HepG2 (cell line): Measurements from ENCODE around the gene TFAP2A. TPM values are rescaled to one million over a fixed set of nuclear protein-coding genes. Genes with fewer than 3 reads are reported as not detected.

Experiments
- ATAC-seq: fragments of 200-7000 bp; cut with Tn5 transposase; 3 replicates; pipeline ENCODE4 v1.9.1; 2020; ENCODE audit warnings: mild to moderate bottlenecking, moderate library complexity
- BruUV-seq: library from RNA; stranded (reverse); fragments of 400-500 nt; replicated peaks from 2 replicates; lab custom pipeline; 2021; lab: Mats Ljungman, UMichigan
- CTCF ChIA-PET: fragments of 300-600 bp; formaldehyde crosslinking; extraction: SDS; loops from one replicate; lab custom pipeline; 2021; ENCODE audit warnings: low total read pairs, inconsistent platforms, low intra/inter-chr PET ratio; lab: Yijun Ruan, JAX
- POLR2A ChIA-PET: fragments of 350-600 bp; sonication (Branson Sonifier 250); formaldehyde crosslinking; loops from one replicate; lab custom pipeline; 2020; ENCODE audit warnings: antibody characterized with exemption, inconsistent platforms; lab: Yijun Ruan, JAX
- DNase-seq: peaks from one replicate; pipeline ENCODE4 v3.0.0-alpha.2; 2015; ENCODE audit warnings: low spot score
- FAIRE-seq: peaks from 3 replicates; lab custom pipeline; 2011; peaks lifted over from hg19 to GRCh38; lab: Jason Lieb, UNC
- H2AFZ ChIP-seq: one replicate; pipeline ENCODE4 v1.6.1; 2011; ENCODE audit warnings: low read length, inconsistent platforms
- H3K27ac ChIP-seq: fragments of 300-600 bp; 3 replicates; pipeline ENCODE4 v1.8.0; 2011; ENCODE audit warnings: mixed run types, mild to moderate bottlenecking, mixed read lengths, low read length, inconsistent platforms; ENCODE audit not compliant: insufficient read depth; ENCODE audit errors: extremely low read length
- H3K27me3 ChIP-seq, 2 experiments: fragments of 200-600 bp in 1 of 2; 2 replicates in 1 of 2; 3 replicates in 1 of 2; pipeline versions ENCODE4 v1.6.0 to v1.8.0; 2011; ENCODE audit warnings: low read length in 2 of 2, mild to moderate bottlenecking in 2 of 2, moderate library complexity in 2 of 2, inconsistent platforms in 1 of 2; ENCODE audit not compliant: insufficient read depth in 2 of 2, control insufficient read depth in 1 of 2
- H3K36me3 ChIP-seq, 2 experiments: fragments of 200-600 bp in 1 of 2; replicated peaks in 1 of 2; 2 replicates in 1 of 2; 3 replicates in 1 of 2; pipeline versions ENCODE4 v1.5.1 to v1.8.0; 2011; ENCODE audit warnings: low read length in 2 of 2, inconsistent platforms in 1 of 2; ENCODE audit not compliant: insufficient read depth in 2 of 2, control insufficient read depth in 1 of 2
- H3K4me1 ChIP-seq: 2 replicates; pipeline ENCODE4 v1.5.1; 2012; ENCODE audit warnings: low read length, inconsistent platforms; ENCODE audit not compliant: insufficient read depth
- H3K4me2 ChIP-seq: 2 replicates; pipeline ENCODE4 v1.6.0; 2011; ENCODE audit warnings: low read depth, low read length, inconsistent platforms
- H3K4me3 ChIP-seq, 3 experiments: fragments of 200-600 bp in 1 of 3; sonication (generic), shearing (Covaris generic) in 1 of 3; replicated peaks in 1 of 3; 2 replicates each; pipeline ENCODE4 v1.5.1; 2011 to 2016; ENCODE audit warnings: low read length in 3 of 3, inconsistent platforms in 2 of 3, low read depth in 2 of 3, mild to moderate bottlenecking in 2 of 3, control low read depth in 1 of 3, mixed read lengths in 1 of 3; ENCODE audit not compliant: insufficient read depth in 1 of 3
- H3K79me2 ChIP-seq: one replicate; pipeline ENCODE4 v1.6.1; 2011; ENCODE audit warnings: low read length, inconsistent platforms; ENCODE audit not compliant: insufficient read depth
- H3K9ac ChIP-seq: 2 replicates; pipeline ENCODE4 v1.6.0; 2011; ENCODE audit warnings: mild to moderate bottlenecking, low read depth, low read length, inconsistent platforms; ENCODE audit not compliant: insufficient read depth
- H3K9me3 ChIP-seq: 2 replicates; pipeline ENCODE4 v1.5.1; 2012; ENCODE audit warnings: mild to moderate bottlenecking, low read length
- H4K20me1 ChIP-seq: 2 replicates; pipeline ENCODE4 v1.6.0; 2011; ENCODE audit warnings: inconsistent platforms, mild to moderate bottlenecking, low read length, moderate library complexity; ENCODE audit not compliant: insufficient read depth
- ERF ChIP-seq: IDR thresholded peaks from 2 replicates; pipeline ENCODE4 v1.6.1; 2018; ENCODE audit warnings: missing biosample characterization, missing genetic modification reagents
- STAT6 ChIP-seq: sonication (generic); formaldehyde crosslinking; IDR thresholded peaks from 2 replicates; pipeline ENCODE4 v1.4.0; 2020; ENCODE audit warnings: missing genetic modification reagents, mild to moderate bottlenecking, borderline replicate concordance
- ZSCAN21 ChIP-seq: sonication (generic); formaldehyde crosslinking; IDR thresholded peaks from 2 replicates; pipeline ENCODE4 v1.8.0; 2022; ENCODE audit warnings: mild to moderate bottlenecking, missing genetic modification reagents, moderate library complexity, borderline replicate concordance
- WGBS: methylation state at CpG from one replicate; pipeline ENCODE4 v1.1.6; 2017; ENCODE audit warnings: low lambda C conversion rate; 5-methylcytosine and 5-hydroxymethylcytosine counted together
- in situ Hi-C: cut with HindIII; loops from 2 replicates; pipeline ENCODE4 v1.10.0; 2017; ENCODE audit warnings: low pct_unique_long_range_greater_than_20kb; ENCODE audit not compliant: extremely low pct_ligation_motif_present
- intact Hi-C: fragments of 100-400 bp; cut with micrococcal nuclease; formaldehyde crosslinking; loops from one replicate; pipeline ENCODE4 v1.10.0; 2022; ENCODE audit not compliant: unreplicated experiment
- polyA plus RNA-seq, 8 experiments: library from polyadenylated mRNA; depleted of rRNA in 3 of 8; stranded (reverse) in 7 of 8; unstranded in 1 of 8; fragments of >200 nt; fragmentation: Illumina TruSeq in 4 of 8; extraction: Trizol in 4 of 8; gene quantifications; 2 replicates each; pipeline versions ENCODE4 v1.2.1 to v1.2.3, GENCODE V29; 2011 to 2016; ENCODE audit warnings: low read depth in 4 of 8, missing spikeins in 1 of 8, mixed read lengths in 1 of 8; ENCODE audit not compliant: insufficient read depth in 1 of 8
- total RNA-seq, 5 experiments: library from RNA; depleted of rRNA; stranded (reverse); fragments of >200 nt; fragmentation: Illumina TruSeq; extraction: Trizol; gene quantifications; 2 replicates each; pipeline ENCODE4 v1.2.3, GENCODE V29; 2016; ENCODE audit warnings: low read depth in 1 of 5
- TF ChIP-seq, protein P1 (sequence below): sonication (generic); formaldehyde crosslinking; IDR thresholded peaks from 2 replicates; pipeline ENCODE4 v1.5.1; 2020; ENCODE audit warnings: mild to moderate bottlenecking, missing genetic modification reagents, moderate library complexity
- TF ChIP-seq, protein P2 (sequence below): IDR thresholded peaks from 2 replicates; pipeline ENCODE4 v1.6.1; 2018; ENCODE audit warnings: missing genetic modification reagents, mild to moderate bottlenecking, missing compliant biosample characterization

The TFAP2A gene
- total and polyA plus RNA-seq, 2 of the 13 experiments (the other 11 are each of a cell fraction or from before 2014, with no cell fraction given): not detected

GRCh38 chr6:10393544-10394225, 21.2 kb downstream of the TFAP2A start:
- Histone ChIP-seq H3K79me2 (no peaks in the 10 kb centered on the region), H3K9ac (no peak overlapping the region), H3K27ac (no peak overlapping the region), H4K20me1 (no peaks in the 10 kb centered on the region), H3K36me3 (no peaks in the 10 kb centered on the region), H3K4me2 (no peak overlapping the region), H3K4me3 (no peak overlapping the region), H2AFZ (no peak overlapping the region), H3K27me3 (peaks cover 7 to 62% of the 10 kb centered on the region in 2 experiments; a peak in 4 of 5 replicates), H3K9me3 (no peaks in the 10 kb centered on the region), H3K4me1 (no peaks in the 10 kb centered on the region)
- in situ Hi-C loops (no loop called here), intact Hi-C loops (no loop called here)
- TF ChIP-seq ERF (CRISPR knock-in tag): no peak
- TF ChIP-seq, protein P1, sequence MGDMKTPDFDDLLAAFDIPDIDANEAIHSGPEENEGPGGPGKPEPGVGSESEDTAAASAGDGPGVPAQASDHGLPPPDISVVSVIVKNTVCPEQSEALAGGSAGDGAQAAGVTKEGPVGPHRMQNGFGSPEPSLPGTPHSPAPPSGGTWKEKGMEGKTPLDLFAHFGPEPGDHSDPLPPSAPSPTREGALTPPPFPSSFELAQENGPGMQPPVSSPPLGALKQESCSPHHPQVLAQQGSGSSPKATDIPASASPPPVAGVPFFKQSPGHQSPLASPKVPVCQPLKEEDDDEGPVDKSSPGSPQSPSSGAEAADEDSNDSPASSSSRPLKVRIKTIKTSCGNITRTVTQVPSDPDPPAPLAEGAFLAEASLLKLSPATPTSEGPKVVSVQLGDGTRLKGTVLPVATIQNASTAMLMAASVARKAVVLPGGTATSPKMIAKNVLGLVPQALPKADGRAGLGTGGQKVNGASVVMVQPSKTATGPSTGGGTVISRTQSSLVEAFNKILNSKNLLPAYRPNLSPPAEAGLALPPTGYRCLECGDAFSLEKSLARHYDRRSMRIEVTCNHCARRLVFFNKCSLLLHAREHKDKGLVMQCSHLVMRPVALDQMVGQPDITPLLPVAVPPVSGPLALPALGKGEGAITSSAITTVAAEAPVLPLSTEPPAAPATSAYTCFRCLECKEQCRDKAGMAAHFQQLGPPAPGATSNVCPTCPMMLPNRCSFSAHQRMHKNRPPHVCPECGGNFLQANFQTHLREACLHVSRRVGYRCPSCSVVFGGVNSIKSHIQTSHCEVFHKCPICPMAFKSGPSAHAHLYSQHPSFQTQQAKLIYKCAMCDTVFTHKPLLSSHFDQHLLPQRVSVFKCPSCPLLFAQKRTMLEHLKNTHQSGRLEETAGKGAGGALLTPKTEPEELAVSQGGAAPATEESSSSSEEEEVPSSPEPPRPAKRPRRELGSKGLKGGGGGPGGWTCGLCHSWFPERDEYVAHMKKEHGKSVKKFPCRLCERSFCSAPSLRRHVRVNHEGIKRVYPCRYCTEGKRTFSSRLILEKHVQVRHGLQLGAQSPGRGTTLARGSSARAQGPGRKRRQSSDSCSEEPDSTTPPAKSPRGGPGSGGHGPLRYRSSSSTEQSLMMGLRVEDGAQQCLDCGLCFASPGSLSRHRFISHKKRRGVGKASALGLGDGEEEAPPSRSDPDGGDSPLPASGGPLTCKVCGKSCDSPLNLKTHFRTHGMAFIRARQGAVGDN (CRISPR knock-in tag): no peak
- TF ChIP-seq ZSCAN21 (CRISPR knock-in tag): no peak
- TF ChIP-seq, protein P2, sequence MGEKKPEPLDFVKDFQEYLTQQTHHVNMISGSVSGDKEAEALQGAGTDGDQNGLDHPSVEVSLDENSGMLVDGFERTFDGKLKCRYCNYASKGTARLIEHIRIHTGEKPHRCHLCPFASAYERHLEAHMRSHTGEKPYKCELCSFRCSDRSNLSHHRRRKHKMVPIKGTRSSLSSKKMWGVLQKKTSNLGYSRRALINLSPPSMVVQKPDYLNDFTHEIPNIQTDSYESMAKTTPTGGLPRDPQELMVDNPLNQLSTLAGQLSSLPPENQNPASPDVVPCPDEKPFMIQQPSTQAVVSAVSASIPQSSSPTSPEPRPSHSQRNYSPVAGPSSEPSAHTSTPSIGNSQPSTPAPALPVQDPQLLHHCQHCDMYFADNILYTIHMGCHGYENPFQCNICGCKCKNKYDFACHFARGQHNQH (CRISPR knock-in tag): no peak
- no peak for TF ChIP-seq STAT6 (CRISPR knock-in tag)
- FAIRE-seq (no peak), DNase-seq (no peak), ATAC-seq (no peak)
- BruUV-seq: no TSS peak
- ChIA-PET POLR2A (no interaction called here), CTCF (no interaction called here)
- WGBS: 2% methylated on average over 8 of the region's 8 CpGs
